HepG2 (cell line): ENCODE data around the gene EPN2. TPM values are rescaled to one million over a fixed set of nuclear protein-coding genes. Genes with fewer than 3 reads are reported as not detected.

Experiments used
- ATAC-seq: fragments of 200-7000 bp; cut with Tn5 transposase; 3 replicates; pipeline ENCODE4 v1.9.1; 2020; ENCODE audit warnings: mild to moderate bottlenecking, moderate library complexity
- BruUV-seq: library from RNA; stranded (reverse); fragments of 400-500 nt; replicated peaks from 2 replicates; lab custom pipeline; 2021; lab: Mats Ljungman, UMichigan
- CTCF ChIA-PET: fragments of 300-600 bp; formaldehyde crosslinking; extraction: SDS; loops from one replicate; lab custom pipeline; 2021; ENCODE audit warnings: low total read pairs, inconsistent platforms, low intra/inter-chr PET ratio; lab: Yijun Ruan, JAX
- POLR2A ChIA-PET: fragments of 350-600 bp; sonication (Branson Sonifier 250); formaldehyde crosslinking; loops from one replicate; lab custom pipeline; 2020; ENCODE audit warnings: antibody characterized with exemption, inconsistent platforms; lab: Yijun Ruan, JAX
- DNase-seq: peaks from one replicate; pipeline ENCODE4 v3.0.0-alpha.2; 2015; ENCODE audit warnings: low spot score
- FAIRE-seq: peaks from 3 replicates; lab custom pipeline; 2011; peaks lifted over from hg19 to GRCh38; lab: Jason Lieb, UNC
- H2AFZ ChIP-seq: one replicate; pipeline ENCODE4 v1.6.1; 2011; ENCODE audit warnings: low read length, inconsistent platforms
- H3K27ac ChIP-seq: fragments of 300-600 bp; 3 replicates; pipeline ENCODE4 v1.8.0; 2011; ENCODE audit warnings: mixed run types, mild to moderate bottlenecking, mixed read lengths, low read length, inconsistent platforms; ENCODE audit not compliant: insufficient read depth; ENCODE audit errors: extremely low read length
- H3K27me3 ChIP-seq, 2 experiments: fragments of 200-600 bp in 1 of 2; 2 replicates in 1 of 2; 3 replicates in 1 of 2; pipeline versions ENCODE4 v1.6.0 to v1.8.0; 2011; ENCODE audit warnings: low read length in 2 of 2, mild to moderate bottlenecking in 2 of 2, moderate library complexity in 2 of 2, inconsistent platforms in 1 of 2; ENCODE audit not compliant: insufficient read depth in 2 of 2, control insufficient read depth in 1 of 2
- H3K36me3 ChIP-seq, 2 experiments: fragments of 200-600 bp in 1 of 2; replicated peaks in 1 of 2; 2 replicates in 1 of 2; 3 replicates in 1 of 2; pipeline versions ENCODE4 v1.5.1 to v1.8.0; 2011; ENCODE audit warnings: low read length in 2 of 2, inconsistent platforms in 1 of 2; ENCODE audit not compliant: insufficient read depth in 2 of 2, control insufficient read depth in 1 of 2
- H3K4me1 ChIP-seq: 2 replicates; pipeline ENCODE4 v1.5.1; 2012; ENCODE audit warnings: low read length, inconsistent platforms; ENCODE audit not compliant: insufficient read depth
- H3K4me2 ChIP-seq: 2 replicates; pipeline ENCODE4 v1.6.0; 2011; ENCODE audit warnings: low read depth, low read length, inconsistent platforms
- H3K4me3 ChIP-seq, 3 experiments: fragments of 200-600 bp in 1 of 3; sonication (generic), shearing (Covaris generic) in 1 of 3; replicated peaks in 1 of 3; 2 replicates each; pipeline ENCODE4 v1.5.1; 2011 to 2016; ENCODE audit warnings: low read length in 3 of 3, inconsistent platforms in 2 of 3, low read depth in 2 of 3, mild to moderate bottlenecking in 2 of 3, control low read depth in 1 of 3, mixed read lengths in 1 of 3; ENCODE audit not compliant: insufficient read depth in 1 of 3
- H3K79me2 ChIP-seq: one replicate; pipeline ENCODE4 v1.6.1; 2011; ENCODE audit warnings: low read length, inconsistent platforms; ENCODE audit not compliant: insufficient read depth
- H3K9ac ChIP-seq: 2 replicates; pipeline ENCODE4 v1.6.0; 2011; ENCODE audit warnings: mild to moderate bottlenecking, low read depth, low read length, inconsistent platforms; ENCODE audit not compliant: insufficient read depth
- H3K9me3 ChIP-seq: 2 replicates; pipeline ENCODE4 v1.5.1; 2012; ENCODE audit warnings: mild to moderate bottlenecking, low read length
- H4K20me1 ChIP-seq: 2 replicates; pipeline ENCODE4 v1.6.0; 2011; ENCODE audit warnings: inconsistent platforms, mild to moderate bottlenecking, low read length, moderate library complexity; ENCODE audit not compliant: insufficient read depth
- AKAP8 ChIP-seq: sonication (generic); formaldehyde crosslinking; IDR thresholded peaks from 2 replicates; pipeline ENCODE4 v1.5.1; 2020; ENCODE audit warnings: mild to moderate bottlenecking, missing genetic modification reagents
- CREBL2 ChIP-seq: sonication (generic); formaldehyde crosslinking; IDR thresholded peaks from 2 replicates; pipeline ENCODE4 v1.8.1; 2023; ENCODE audit warnings: missing genetic modification reagents, mild to moderate bottlenecking, borderline replicate concordance
- DZIP1 ChIP-seq: sonication (generic); formaldehyde crosslinking; IDR thresholded peaks from 2 replicates; pipeline ENCODE4 v1.5.0; 2020; ENCODE audit warnings: mild to moderate bottlenecking, missing genetic modification reagents
- FOXK2 ChIP-seq: fragments of 450-650 bp; IDR thresholded peaks from 2 replicates; pipeline ENCODE4 v1.6.1; 2016
- GPBP1L1 ChIP-seq: sonication (generic); formaldehyde crosslinking; IDR thresholded peaks from 2 replicates; pipeline ENCODE4 v1.5.0; 2020; ENCODE audit warnings: mild to moderate bottlenecking, missing genetic modification reagents
- IKZF4 ChIP-seq: sonication (generic); formaldehyde crosslinking; IDR thresholded peaks from 2 replicates; pipeline ENCODE4 v1.5.1; 2020; ENCODE audit warnings: borderline replicate concordance, mild to moderate bottlenecking, low read depth, missing genetic modification reagents; ENCODE audit errors: not compliant biosample characterization
- JUNB ChIP-seq: sonication (generic); formaldehyde crosslinking; IDR thresholded peaks from 2 replicates; pipeline ENCODE4 v1.8.0; 2022; ENCODE audit warnings: missing genetic modification reagents, mild to moderate bottlenecking, borderline replicate concordance
- TMF1 ChIP-seq: sonication (generic); formaldehyde crosslinking; IDR thresholded peaks from 2 replicates; pipeline ENCODE4 v1.8.1; 2022; ENCODE audit warnings: low read depth, missing genetic modification reagents
- ZFYVE20 ChIP-seq: sonication (generic); formaldehyde crosslinking; IDR thresholded peaks from 2 replicates; pipeline ENCODE4 v1.8.0; 2023; ENCODE audit warnings: low read depth, mild to moderate bottlenecking, moderate library complexity, missing genetic modification reagents, borderline replicate concordance
- ZNF138 ChIP-seq: sonication (generic); formaldehyde crosslinking; IDR thresholded peaks from 2 replicates; pipeline ENCODE4 v1.5.0; 2020; ENCODE audit warnings: mild to moderate bottlenecking, low read depth, missing genetic modification reagents
- ZNF207 ChIP-seq: fragments of 450-650 bp; IDR thresholded peaks from 2 replicates; pipeline ENCODE4 v1.6.1; 2016; ENCODE audit warnings: antibody characterized with exemption, borderline replicate concordance
- ZNF234 ChIP-seq: sonication (generic); formaldehyde crosslinking; conservative IDR thresholded peaks from 2 replicates; pipeline ENCODE4 v1.5.1; 2020; ENCODE audit warnings: mild to moderate bottlenecking, missing genetic modification reagents
- ZNF577 ChIP-seq: sonication (generic); formaldehyde crosslinking; IDR thresholded peaks from 2 replicates; pipeline ENCODE4 v1.4.0; 2020; ENCODE audit warnings: mild to moderate bottlenecking, low read depth, missing genetic modification reagents, borderline replicate concordance
- ZNF850 ChIP-seq: sonication (generic); formaldehyde crosslinking; conservative IDR thresholded peaks from 2 replicates; pipeline ENCODE4 v1.9.0; 2021; ENCODE audit warnings: mild to moderate bottlenecking, missing genetic modification reagents
- WGBS: methylation state at CpG from one replicate; pipeline ENCODE4 v1.1.6; 2017; ENCODE audit warnings: low lambda C conversion rate; 5-methylcytosine and 5-hydroxymethylcytosine counted together
- in situ Hi-C: cut with HindIII; loops from 2 replicates; pipeline ENCODE4 v1.10.0; 2017; ENCODE audit warnings: low pct_unique_long_range_greater_than_20kb; ENCODE audit not compliant: extremely low pct_ligation_motif_present
- intact Hi-C: fragments of 100-400 bp; cut with micrococcal nuclease; formaldehyde crosslinking; loops from one replicate; pipeline ENCODE4 v1.10.0; 2022; ENCODE audit not compliant: unreplicated experiment
- polyA plus RNA-seq, 8 experiments: library from polyadenylated mRNA; depleted of rRNA in 3 of 8; stranded (reverse) in 7 of 8; unstranded in 1 of 8; fragments of >200 nt; fragmentation: Illumina TruSeq in 4 of 8; extraction: Trizol in 4 of 8; gene quantifications; 2 replicates each; pipeline versions ENCODE4 v1.2.1 to v1.2.3, GENCODE V29; 2011 to 2016; ENCODE audit warnings: low read depth in 4 of 8, missing spikeins in 1 of 8, mixed read lengths in 1 of 8; ENCODE audit not compliant: insufficient read depth in 1 of 8
- total RNA-seq, 5 experiments: library from RNA; depleted of rRNA; stranded (reverse); fragments of >200 nt; fragmentation: Illumina TruSeq; extraction: Trizol; gene quantifications; 2 replicates each; pipeline ENCODE4 v1.2.3, GENCODE V29; 2016; ENCODE audit warnings: low read depth in 1 of 5

EPN2 gene
- total and polyA plus RNA-seq, 2 of the 13 experiments (the other 11 are each of a cell fraction or from before 2014, with no cell fraction given): 7.8 to 19.2 TPM

- Histone ChIP-seq H2AFZ (no peak overlapping the region), H3K27ac (no peak overlapping the region), H4K20me1 (no peaks in the 10 kb centered on the region), H3K4me2 (no peak overlapping the region), H3K4me1 (peaks cover 11% of the 10 kb centered on the region)
- DNase-seq: no peak
- CTCF ChIA-PET: no interaction called here
- in situ Hi-C loops: no loop called here
- POLR2A ChIA-PET: no interaction called here
- TF ChIP-seq IKZF4 (CRISPR knock-in tag) (no peak), ZNF207 (no peak), ZFYVE20 (no peak), ZNF850 (no peak), DZIP1 (no peak), AKAP8 (CRISPR knock-in tag) (no peak), FOXK2 (no peak), GPBP1L1 (no peak), JUNB (CRISPR knock-in tag) (no peak), CREBL2 (CRISPR knock-in tag) (no peak), ZNF577 (CRISPR knock-in tag) (no peak), TMF1 (CRISPR knock-in tag) (no peak), ZNF138 (CRISPR knock-in tag) (no peak), ZNF234 (no peak)
- TF ChIP-seq, all 625 proteins: peak for 0
- no peaks in the 10 kb centered on the region for H3K27me3 ChIP-seq
- 96% methylated on average over 5 of the region's 5 CpGs for WGBS
- FAIRE-seq (no peak), ATAC-seq (no peak)
- H3K79me2 ChIP-seq: no peaks in the 10 kb centered on the region
- H3K4me3 ChIP-seq: no peak overlapping the region
- H3K36me3 ChIP-seq: peaks cover 16 to 40% of the 10 kb centered on the region in 2 experiments
- H3K9me3 ChIP-seq: no peaks in the 10 kb centered on the region
- intact Hi-C loops: no loop called here
- no TSS peak for BruUV-seq
- H3K9ac ChIP-seq: no peak overlapping the region
These were observed 73.8 kb downstream of the EPN2 start for GRCh38 chr17:19311016-19311415.
